PC-3 (cell line): Measurements from ENCODE around the gene CNPY4. TPM values are rescaled to one million over a fixed set of nuclear protein-coding genes. Genes with fewer than 3 reads are reported as not detected.

ENCODE experiments used
- ATAC-seq: fragments of 200-7000 bp; cut with Tn5 transposase; 2 replicates; pipeline ENCODE4 v1.9.1; 2020; ENCODE audit warnings: mild to moderate bottlenecking, moderate library complexity
- BruUV-seq: library from RNA; stranded (reverse); fragments of 400-500 nt; replicated peaks from 2 replicates; lab custom pipeline; 2021; lab: Mats Ljungman, UMichigan
- CTCF ChIA-PET: fragments of 300-600 bp; sonication (Branson Sonifier 250); formaldehyde crosslinking; loops from one replicate; lab custom pipeline; 2022; ENCODE audit warnings: antibody characterized with exemption; lab: Charles Lee
- POLR2A ChIA-PET: fragments of 300-600 bp; sonication (Branson Sonifier 250); formaldehyde crosslinking; loops from one replicate; lab custom pipeline; 2022; ENCODE audit warnings: antibody characterized with exemption; ENCODE audit not compliant: unreplicated experiment; lab: Charles Lee
- DNase-seq: peaks from one replicate; pipeline ENCODE4 v3.0.0-alpha.2; 2015
- H2AFZ ChIP-seq: fragments of 300-600 bp; sonication (generic); 2 replicates; pipeline ENCODE4 v1.6.0; 2016; ENCODE audit warnings: antibody characterized with exemption, low read length
- H3F3A ChIP-seq: fragments of 300-600 bp; sonication (generic); one replicate; pipeline ENCODE4 v1.6.0; 2017; ENCODE audit warnings: antibody characterized with exemption, low read length, control low read depth, mild to moderate bottlenecking; ENCODE audit not compliant: unreplicated experiment
- H3K27ac ChIP-seq: fragments of 300-600 bp; sonication (generic); 2 replicates; pipeline ENCODE4 v1.5.1; 2016; ENCODE audit warnings: mild to moderate bottlenecking, low read length
- H3K27me3 ChIP-seq: fragments of 300-600 bp; sonication (generic); 2 replicates; pipeline ENCODE4 v1.6.1; 2016; ENCODE audit warnings: low read length, mixed read lengths
- H3K36me3 ChIP-seq: fragments of 300-600 bp; sonication (generic); 2 replicates; pipeline ENCODE4 v1.6.1; 2016; ENCODE audit warnings: low read depth, mixed run types, low read length, mixed read lengths
- H3K4me1 ChIP-seq: fragments of 300-600 bp; sonication (generic); 2 replicates; pipeline ENCODE4 v1.5.1; 2016; ENCODE audit warnings: low read length; ENCODE audit not compliant: insufficient read depth
- H3K4me2 ChIP-seq: fragments of 300-600 bp; sonication (generic); 2 replicates; pipeline ENCODE4 v1.6.0; 2016; ENCODE audit warnings: low read length
- H3K4me3 ChIP-seq: fragments of 300-600 bp; sonication (generic); 2 replicates; pipeline ENCODE4 v1.5.1; 2016; ENCODE audit warnings: mild to moderate bottlenecking, low read length, mixed read lengths
- H3K79me2 ChIP-seq: fragments of 300-600 bp; sonication (generic); 2 replicates; pipeline ENCODE4 v1.6.1; 2017; ENCODE audit warnings: low read length, mixed read lengths
- H3K9ac ChIP-seq: fragments of 300-600 bp; sonication (generic); 2 replicates; pipeline ENCODE4 v1.6.0; 2016; ENCODE audit warnings: mild to moderate bottlenecking, low read length
- H3K9me2 ChIP-seq: fragments of 300-600 bp; sonication (generic); replicated peaks from 2 replicates; pipeline ENCODE4 v1.6.1; 2016; ENCODE audit warnings: mixed run types, low read length, mixed read lengths
- H3K9me3 ChIP-seq: fragments of 300-600 bp; sonication (generic); 2 replicates; pipeline ENCODE4 v1.6.1; 2016; ENCODE audit warnings: low read length, mixed read lengths
- H4K20me1 ChIP-seq: fragments of 300-600 bp; sonication (generic); 2 replicates; pipeline ENCODE4 v1.6.1; 2016; ENCODE audit warnings: low read length, mixed read lengths
- EZH2 ChIP-seq: fragments of 300-600 bp; sonication (generic); IDR thresholded peaks from one replicate; pipeline ENCODE4 v1.6.1; 2017; ENCODE audit warnings: antibody characterized with exemption, mild to moderate bottlenecking, low read length; ENCODE audit not compliant: unreplicated experiment
- EZH2phosphoT487 ChIP-seq: fragments of 300-600 bp; sonication (generic); IDR thresholded peaks from 2 replicates; pipeline ENCODE4 v1.6.1; 2018; ENCODE audit warnings: mild to moderate bottlenecking, antibody characterized with exemption, low read length, borderline replicate concordance
- intact Hi-C: fragments of 100-400 bp; cut with micrococcal nuclease; formaldehyde crosslinking; loops from 2 replicates; pipeline ENCODE4 v1.9.0; 2023
- total RNA-seq: library from RNA; depleted of rRNA; stranded (reverse); fragments of >200 nt; gene quantifications from 2 replicates; pipeline ENCODE4 v1.2.3, GENCODE V29; 2014
- TF ChIP-seq, protein P1 (sequence below): fragments of 300-600 bp; sonication (generic); conservative IDR thresholded peaks from 2 replicates; pipeline ENCODE4 v1.5.1; 2017; ENCODE audit warnings: antibody characterized with exemption, low read depth, mild to moderate bottlenecking, low read length

Gene CNPY4
- total RNA-seq, 1 experiment from 2014 or later = 7.5 TPM

GRCh38 chr7:100088621-100089457, 30.6 kb upstream of the CNPY4 start, which contains the start of gene COPS6:
Gene COPS6, plus strand, starts transcription at chr7:100088969. Its CDS starts 22 bp downstream, at chr7:100088991.
- CTCF ChIA-PET = no interaction called here
- intact Hi-C loops = loop anchor here (1.0 kb wide), 1 partner anchor 11 kb away; no protein-coding TSS in a partner anchor
- Histone ChIP-seq H2AFZ (peak within 1 kb of the TSS; percentile 95), H3F3A (no peaks in the 10 kb centered on the region), H3K27me3 (no peaks in the 10 kb centered on the region), H3K4me2 (peak within 1 kb of the TSS; percentile 86), H3K4me3 (peak within 1 kb of the TSS; percentile 88), H4K20me1 (peaks cover 4% of the 10 kb centered on the region; the same call in 1 of the 2 replicates), H3K27ac (peak within 1 kb of the TSS; percentile 59), H3K36me3 (peaks cover 26% of the 10 kb centered on the region), H3K9me3 (no peaks in the 10 kb centered on the region), H3K9ac (peak within 1 kb of the TSS; percentile 94), H3K4me1 (peaks cover 29% of the 10 kb centered on the region), H3K9me2 (no peaks in the 10 kb centered on the region), H3K79me2 (peaks cover 22% of the 10 kb centered on the region)
- ATAC-seq = peak; percentile 60
- POLR2A ChIA-PET = no interaction called here
- TSS peak; percentile 65 for BruUV-seq
- no peak for TF ChIP-seq EZH2
- TF ChIP-seq EZH2phosphoT487 = no peak
- TF ChIP-seq, protein P1, sequence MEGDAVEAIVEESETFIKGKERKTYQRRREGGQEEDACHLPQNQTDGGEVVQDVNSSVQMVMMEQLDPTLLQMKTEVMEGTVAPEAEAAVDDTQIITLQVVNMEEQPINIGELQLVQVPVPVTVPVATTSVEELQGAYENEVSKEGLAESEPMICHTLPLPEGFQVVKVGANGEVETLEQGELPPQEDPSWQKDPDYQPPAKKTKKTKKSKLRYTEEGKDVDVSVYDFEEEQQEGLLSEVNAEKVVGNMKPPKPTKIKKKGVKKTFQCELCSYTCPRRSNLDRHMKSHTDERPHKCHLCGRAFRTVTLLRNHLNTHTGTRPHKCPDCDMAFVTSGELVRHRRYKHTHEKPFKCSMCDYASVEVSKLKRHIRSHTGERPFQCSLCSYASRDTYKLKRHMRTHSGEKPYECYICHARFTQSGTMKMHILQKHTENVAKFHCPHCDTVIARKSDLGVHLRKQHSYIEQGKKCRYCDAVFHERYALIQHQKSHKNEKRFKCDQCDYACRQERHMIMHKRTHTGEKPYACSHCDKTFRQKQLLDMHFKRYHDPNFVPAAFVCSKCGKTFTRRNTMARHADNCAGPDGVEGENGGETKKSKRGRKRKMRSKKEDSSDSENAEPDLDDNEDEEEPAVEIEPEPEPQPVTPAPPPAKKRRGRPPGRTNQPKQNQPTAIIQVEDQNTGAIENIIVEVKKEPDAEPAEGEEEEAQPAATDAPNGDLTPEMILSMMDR = no peak
- peak; percentile 63 for DNase-seq

DNA sequence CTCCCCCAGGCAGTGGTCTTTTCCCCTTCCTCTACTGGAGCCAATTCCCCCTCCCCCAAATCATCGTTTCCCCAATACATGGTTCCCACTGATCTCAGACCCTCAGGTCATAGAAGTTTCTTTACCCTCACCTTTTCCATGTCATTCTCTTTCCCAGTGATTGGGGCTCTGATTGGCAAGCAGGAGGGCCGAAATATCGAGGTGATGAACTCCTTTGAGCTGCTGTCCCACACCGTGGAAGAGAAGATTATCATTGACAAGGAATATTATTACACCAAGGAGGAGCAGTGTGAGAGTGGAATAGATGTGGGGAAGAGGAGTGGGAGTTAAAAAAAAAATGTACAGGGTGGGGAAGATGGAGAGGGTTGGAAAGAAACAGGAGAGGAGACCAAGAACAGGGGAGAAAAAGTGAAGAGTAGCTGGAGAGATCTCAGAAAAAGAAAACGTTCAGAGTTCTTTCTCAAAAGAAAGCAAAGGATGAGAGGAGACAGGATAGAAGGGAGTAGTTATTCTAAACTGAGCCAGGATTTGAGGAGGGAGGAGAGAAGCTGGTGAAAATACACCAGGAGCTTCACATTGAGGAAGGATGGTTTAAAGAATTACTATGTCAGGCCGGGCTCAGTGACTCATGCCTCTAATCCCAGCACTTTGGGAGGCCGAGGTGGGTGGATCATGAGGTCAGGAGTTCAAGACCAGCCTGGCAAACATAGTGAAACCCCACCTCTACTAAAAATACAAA, 29.8 kb upstream of the CNPY4 start:
- CTCF ChIA-PET = no interaction called here

More for the DNA sequence above, 29.8 kb upstream of the CNPY4 start:
- TF ChIP-seq, protein P1 = no peak
- TF ChIP-seq EZH2phosphoT487 (no peak), EZH2 (no peak)
- peak overlapping the region; percentile 86 for H3K4me2 ChIP-seq
- H3K79me2 ChIP-seq = peaks cover 25% of the 10 kb centered on the region
- H3K27me3 ChIP-seq = no peaks in the 10 kb centered on the region
- no peaks in the 10 kb centered on the region for H3K9me3 ChIP-seq
- peaks cover 4% of the 10 kb centered on the region; the same call in 1 of the 2 replicates for H4K20me1 ChIP-seq
- H3K9ac ChIP-seq = peak overlapping the region; percentile 94
- POLR2A ChIA-PET = no interaction called here
- H3K4me3 ChIP-seq = peak overlapping the region; percentile 88
- H3K4me1 ChIP-seq = peaks cover 29% of the 10 kb centered on the region
- no TSS peak for BruUV-seq
- H3K27ac ChIP-seq = peak overlapping the region; percentile 59
- H2AFZ ChIP-seq = peak overlapping the region; percentile 95
- H3K9me2 ChIP-seq = no peaks in the 10 kb centered on the region
- no peaks in the 10 kb centered on the region for H3F3A ChIP-seq
- intact Hi-C loops = loop anchor here (1.0 kb wide), 1 partner anchor 11 kb away; no protein-coding TSS in a partner anchor
- no peak for ATAC-seq
- peaks cover 34% of the 10 kb centered on the region for H3K36me3 ChIP-seq
- no peak for DNase-seq
